GM18526 (cell line): Measurements from ENCODE around the gene NXN.

ENCODE experiments used
- POLR2A ChIP-seq: IDR thresholded peaks from 3 replicates; pipeline ENCODE4 v1.6.1; 2011; ENCODE audit not compliant: insufficient read length; ENCODE audit errors: extremely low read depth

Gene NXN

DNA sequence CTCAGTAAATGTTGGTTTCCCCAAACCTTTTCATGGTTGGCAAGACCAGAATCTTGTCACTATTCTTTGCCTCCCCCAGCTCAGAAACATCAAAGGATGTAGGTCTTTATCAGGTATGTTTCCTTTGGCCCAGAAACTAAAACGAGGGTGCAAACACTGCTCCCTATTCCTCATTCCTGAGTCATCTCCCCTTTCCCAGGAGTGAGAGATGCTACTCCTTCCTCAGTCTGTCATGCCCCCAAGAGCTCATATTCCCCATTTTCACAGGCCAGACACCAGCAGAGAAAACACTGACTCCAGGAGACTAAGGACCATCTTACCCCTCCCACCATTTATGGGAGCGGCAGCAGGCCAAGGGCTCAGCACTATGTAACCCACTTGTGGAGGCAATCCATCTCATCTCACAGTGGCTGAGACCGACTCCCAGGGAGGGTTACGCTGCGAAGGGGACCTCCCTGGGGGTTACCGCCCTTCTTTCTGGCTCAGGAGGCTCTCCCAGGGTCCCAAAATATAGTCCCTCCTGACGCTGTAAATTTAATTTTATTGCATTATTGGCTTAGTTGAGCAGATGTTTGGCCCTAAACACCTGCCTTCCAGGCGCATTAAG is 229.0 kb downstream of the NXN start:
- no peak for TF ChIP-seq POLR2A
